Fibroblast of villous mesenchyme (primary cell): ENCODE data around the gene DAPP1. TPM values are rescaled to one million over a fixed set of nuclear protein-coding genes. Genes with fewer than 3 reads are reported as not detected.

Experiments used
- DNase-seq: peaks from one replicate; pipeline ENCODE4 v3.0.0-alpha.2; 2010; ENCODE audit warnings: low read depth
- H3K4me3 ChIP-seq: 2 replicates; pipeline ENCODE4 v1.5.1; 2011; ENCODE audit warnings: low read depth, mild to moderate bottlenecking, low read length
- total RNA-seq: library from RNA; depleted of rRNA; stranded (reverse); fragments of >200 nt; gene quantifications from 2 replicates; pipeline ENCODE4 v1.2.3, GENCODE V29; 2012
- TF ChIP-seq, protein P1 (sequence below): IDR thresholded peaks from 2 replicates; pipeline ENCODE4 v1.5.1; 2012; ENCODE audit warnings: low read depth, mild to moderate bottlenecking, low read length; ENCODE audit not compliant: insufficient read depth

DAPP1 gene
- total RNA-seq, 1 donor = not detected

- DNase-seq = no peak
- H3K4me3 ChIP-seq = no peak overlapping the region
- TF ChIP-seq, protein P1, sequence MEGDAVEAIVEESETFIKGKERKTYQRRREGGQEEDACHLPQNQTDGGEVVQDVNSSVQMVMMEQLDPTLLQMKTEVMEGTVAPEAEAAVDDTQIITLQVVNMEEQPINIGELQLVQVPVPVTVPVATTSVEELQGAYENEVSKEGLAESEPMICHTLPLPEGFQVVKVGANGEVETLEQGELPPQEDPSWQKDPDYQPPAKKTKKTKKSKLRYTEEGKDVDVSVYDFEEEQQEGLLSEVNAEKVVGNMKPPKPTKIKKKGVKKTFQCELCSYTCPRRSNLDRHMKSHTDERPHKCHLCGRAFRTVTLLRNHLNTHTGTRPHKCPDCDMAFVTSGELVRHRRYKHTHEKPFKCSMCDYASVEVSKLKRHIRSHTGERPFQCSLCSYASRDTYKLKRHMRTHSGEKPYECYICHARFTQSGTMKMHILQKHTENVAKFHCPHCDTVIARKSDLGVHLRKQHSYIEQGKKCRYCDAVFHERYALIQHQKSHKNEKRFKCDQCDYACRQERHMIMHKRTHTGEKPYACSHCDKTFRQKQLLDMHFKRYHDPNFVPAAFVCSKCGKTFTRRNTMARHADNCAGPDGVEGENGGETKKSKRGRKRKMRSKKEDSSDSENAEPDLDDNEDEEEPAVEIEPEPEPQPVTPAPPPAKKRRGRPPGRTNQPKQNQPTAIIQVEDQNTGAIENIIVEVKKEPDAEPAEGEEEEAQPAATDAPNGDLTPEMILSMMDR = no peak
Measured at GRCh38 chr4:99848591-99849001, 32.0 kb downstream of the DAPP1 start.

DNA sequence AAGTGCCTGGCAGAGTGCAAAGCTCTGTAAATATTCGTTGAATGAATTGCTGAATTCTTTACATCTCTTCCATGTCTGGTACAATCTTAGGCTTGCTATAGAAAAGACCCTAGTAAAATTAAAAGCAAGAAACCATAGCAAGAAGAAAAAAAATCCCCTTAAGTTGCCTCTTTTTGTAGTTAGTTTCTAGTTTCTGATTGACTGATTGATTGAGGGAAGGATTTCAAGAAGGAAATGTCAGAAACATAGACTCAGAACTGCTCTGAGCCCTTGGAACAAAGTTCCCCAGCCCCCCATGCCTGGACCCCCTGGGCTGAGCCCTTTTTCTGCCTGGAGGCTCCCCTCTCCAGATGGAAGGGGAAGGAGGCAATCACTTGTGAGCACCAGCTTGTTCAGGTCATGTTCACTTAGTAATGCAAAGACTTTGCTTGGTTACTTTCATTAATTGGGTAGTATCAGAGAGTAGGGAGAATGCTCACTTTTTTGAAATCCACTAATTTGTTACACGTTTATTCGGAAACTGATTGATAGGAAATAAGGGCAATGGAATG, 35.6 kb downstream of the DAPP1 start:
- DNase-seq = no peak
- TF ChIP-seq, protein P1 = no peak

GRCh38 chr4:99853190-99853589, 36.6 kb downstream of the DAPP1 start:
- TF ChIP-seq, protein P1 = no peak
- H3K4me3 ChIP-seq = no peak overlapping the region
- no peak for DNase-seq

More for the DNA sequence above, 35.6 kb downstream of the DAPP1 start:
- H3K4me3 ChIP-seq = no peak overlapping the region

- TF ChIP-seq, protein P1 = no peak
- no peak for DNase-seq
- no peak overlapping the region for H3K4me3 ChIP-seq
Measured at GRCh38 chr4:99853999-99854398, 37.4 kb downstream of the DAPP1 start.

- TF ChIP-seq, protein P1 = no peak
- DNase-seq = no peak
- no peak overlapping the region for H3K4me3 ChIP-seq
Measured at GRCh38 chr4:99855678-99856077, 39.1 kb downstream of the DAPP1 start.

DNA sequence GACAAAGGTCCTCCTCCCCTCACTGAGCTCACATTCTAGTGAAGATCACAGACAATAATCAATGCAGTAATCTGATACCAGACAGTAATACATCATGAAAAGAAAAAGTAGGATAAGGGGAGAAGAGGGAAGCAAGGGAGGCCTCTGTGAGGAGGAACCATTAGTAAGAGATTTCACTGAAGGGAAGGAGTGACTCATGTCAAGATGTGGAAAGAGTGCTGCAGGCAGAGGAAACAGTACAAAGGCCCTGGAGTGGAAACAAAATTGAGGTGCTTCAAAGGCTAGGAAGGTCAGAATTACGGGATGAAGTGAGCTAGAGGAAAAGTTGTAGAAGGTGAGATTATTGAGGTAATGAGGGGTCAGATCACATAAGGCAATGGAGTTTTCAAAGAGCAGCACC, 39.5 kb downstream of the DAPP1 start:
- peak; percentile 31 for DNase-seq
- TF ChIP-seq, protein P1 = no peak
- H3K4me3 ChIP-seq = no peak overlapping the region

GRCh38 chr4:99857307-99857706, 40.7 kb downstream of the DAPP1 start:
- H3K4me3 ChIP-seq = no peak overlapping the region
- TF ChIP-seq, protein P1 = no peak
- DNase-seq = no peak
